GM11168 (cell line): Measurements from ENCODE around the gene DNAL4.

Experiments
- in situ Hi-C: fragments of 300-500 bp; cut with MboI; formaldehyde crosslinking; loops from one replicate; pipeline ENCODE4 v1.12.0; 2022; ENCODE audit warnings: low sequenced_read_pairs; ENCODE audit not compliant: unreplicated experiment

The DNAL4 gene

DNA sequence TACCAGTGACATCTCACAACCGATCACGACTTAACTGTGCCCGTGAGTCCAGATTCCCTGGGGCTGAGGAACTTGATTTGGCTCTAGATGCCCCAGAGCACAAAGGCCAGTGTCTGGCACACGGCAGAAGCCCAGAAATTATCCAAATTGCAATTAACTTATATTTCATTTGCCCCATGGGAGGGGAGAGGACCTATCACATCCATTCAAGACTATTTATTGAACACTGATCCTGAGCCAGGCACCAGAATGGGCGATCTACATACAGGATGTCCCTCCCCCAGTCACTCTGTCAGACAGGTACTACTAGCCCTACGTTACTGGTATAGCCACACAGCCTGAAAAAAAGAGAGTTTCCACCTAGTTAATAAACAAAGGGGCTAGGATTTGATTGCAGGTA, 5.1 kb downstream of the DNAL4 start:
- in situ Hi-C loops: no loop called here

DNA sequence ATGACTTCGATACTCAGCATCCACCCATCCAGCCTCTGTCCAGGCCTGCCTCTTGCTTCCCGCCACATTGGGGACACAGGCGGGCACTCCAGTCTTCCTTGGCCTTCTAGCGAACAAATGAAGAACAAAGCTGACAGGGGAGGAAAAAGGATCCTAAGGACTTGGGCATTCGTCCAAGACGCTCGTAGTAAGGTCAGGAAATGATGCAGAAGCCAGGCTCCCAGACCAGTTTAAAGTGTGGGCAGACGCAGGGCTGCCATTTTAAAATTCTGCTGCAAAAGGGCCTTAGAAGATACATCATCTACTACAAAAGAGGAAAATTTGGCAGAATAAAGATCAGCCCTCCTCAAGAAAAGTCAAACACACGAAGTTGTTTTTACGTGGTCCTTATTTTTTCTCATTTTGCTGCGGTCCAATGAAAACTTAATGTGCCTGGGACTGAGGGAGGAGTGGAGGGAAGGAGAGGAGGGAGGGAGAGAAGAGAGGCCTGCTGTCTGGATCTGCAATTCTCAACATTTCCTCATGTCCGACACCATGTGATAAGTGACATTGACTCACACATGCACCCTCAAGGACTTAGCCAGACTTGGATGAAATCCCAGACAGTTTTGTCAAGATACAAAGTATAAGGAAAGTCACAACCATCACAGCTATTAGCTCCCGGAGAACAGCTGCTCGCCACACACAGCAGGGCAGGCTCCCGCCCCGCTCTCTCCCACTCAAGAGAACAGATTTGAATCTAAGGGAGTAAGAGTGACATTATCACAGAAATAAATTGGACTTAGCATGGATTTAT, 5.7 kb downstream of the DNAL4 start:
- in situ Hi-C loops: no loop called here

DNA sequence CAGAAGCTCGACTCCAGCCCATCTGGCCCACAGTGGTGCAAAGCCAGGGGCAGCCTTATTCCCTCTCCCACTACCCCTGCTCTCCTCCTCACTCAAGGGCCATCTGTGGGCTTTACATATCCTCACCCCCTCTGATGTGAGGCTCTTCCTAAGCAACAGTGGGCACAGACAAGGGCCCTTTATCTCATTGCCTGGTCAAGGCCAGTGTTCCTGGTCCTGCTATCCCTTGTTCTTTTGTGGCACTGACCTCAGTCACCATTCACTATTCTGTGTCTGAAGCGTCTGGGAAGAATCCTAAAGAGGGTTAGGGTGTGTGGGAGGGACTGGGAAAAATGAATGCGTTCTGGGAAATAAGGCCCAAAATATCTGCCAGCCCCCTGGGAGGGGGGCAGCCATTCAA, 7.3 kb downstream of the DNAL4 start:
- in situ Hi-C loops: no loop called here

DNA sequence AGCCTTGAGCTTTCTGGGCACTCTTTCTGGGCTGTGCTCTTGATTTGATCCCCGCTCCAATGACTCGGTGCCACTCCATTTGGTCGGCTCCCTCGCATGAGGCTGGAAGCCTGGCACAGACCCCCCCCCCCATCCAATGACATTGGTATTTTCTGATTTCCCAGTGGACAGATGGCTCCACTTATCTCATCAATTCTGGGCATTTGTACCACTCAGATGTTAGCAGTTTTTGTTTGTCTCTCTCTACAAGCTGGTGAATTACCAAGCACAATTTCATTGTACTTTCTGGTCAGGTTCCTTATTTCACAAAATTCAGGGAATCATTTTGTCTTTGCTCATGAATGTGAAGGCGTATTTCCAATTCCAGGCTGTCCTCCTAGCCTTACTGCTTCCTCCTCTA, 9.1 kb downstream of the DNAL4 start:
- in situ Hi-C loops: no loop called here

DNA sequence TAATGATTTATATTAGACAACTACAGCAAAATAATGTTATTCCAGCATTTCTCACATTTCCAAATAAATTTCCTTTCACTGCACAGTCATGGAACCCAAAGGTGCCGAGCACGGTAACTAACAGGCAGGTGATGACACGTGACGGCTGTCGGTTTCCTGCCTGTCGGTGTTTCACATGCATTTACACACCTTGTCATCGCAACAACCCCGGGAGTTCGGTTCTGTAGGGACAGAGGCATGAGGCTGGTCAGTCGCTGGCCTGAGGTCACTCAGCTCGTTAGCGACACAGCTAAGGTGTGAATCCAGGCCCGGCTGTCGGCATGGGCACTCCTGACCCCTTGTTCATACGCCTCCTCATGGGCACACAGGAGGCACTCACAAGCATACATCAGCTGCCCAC, 9.9 kb downstream of the DNAL4 start:
- in situ Hi-C loops: no loop called here

DNA sequence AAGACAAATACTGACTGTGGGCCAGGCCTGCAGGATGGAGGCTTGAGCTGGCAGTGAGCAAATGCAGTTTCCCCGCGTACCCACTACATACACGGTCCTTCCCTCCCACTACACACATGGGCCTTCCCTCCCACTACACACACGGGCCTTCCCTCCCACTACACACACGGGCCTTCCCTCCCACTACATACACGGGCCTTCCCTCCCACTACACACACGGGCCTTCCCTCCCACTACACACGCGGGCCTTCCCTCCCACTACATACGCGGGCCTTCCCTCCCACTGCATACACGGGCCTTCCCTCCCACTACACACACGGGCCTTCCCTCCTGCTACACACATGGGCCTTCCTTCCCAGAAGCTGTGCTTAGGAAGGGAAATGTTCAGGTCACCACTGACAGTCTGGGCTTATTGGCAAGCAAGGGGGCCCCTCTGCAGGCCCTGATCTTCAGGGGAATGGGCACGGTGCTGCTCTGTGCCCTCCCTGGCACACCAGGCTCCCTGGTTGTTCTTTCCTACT, 10.8 kb downstream of the DNAL4 start:
- in situ Hi-C loops: no loop called here

DNA sequence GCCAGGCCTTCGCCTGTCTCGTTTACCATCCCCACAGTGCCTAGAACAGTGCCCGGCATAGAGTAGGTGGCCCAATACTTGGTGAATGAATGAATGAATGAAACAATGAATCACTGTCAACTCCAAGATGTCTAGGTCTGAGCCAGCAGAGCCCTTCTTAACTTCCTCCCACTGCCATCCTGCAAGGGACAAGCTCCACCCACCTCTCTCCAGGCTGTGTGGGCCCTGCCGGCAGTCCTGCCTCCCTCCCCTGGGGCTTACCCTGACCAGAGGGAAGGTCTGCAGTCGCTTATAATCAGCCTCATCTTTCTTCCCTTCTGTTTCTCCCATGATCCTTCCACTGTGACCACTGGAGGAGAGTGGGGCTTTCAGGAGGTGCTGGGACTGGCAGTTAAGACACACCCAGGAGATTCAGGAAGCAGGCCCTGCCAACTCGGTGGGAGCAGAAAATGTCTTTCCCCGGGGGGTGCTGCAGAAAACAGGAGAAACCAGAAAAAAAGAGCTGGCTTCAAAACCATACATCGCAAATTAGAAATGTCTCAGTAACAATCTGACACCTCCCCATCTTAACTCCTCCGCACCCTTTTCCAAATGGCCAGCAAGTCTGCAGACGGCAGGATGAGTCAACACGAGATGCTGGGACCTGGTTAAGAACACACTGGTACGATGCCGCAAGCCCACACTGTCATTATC, 11.4 kb downstream of the DNAL4 start:
- in situ Hi-C loops: no loop called here

DNA sequence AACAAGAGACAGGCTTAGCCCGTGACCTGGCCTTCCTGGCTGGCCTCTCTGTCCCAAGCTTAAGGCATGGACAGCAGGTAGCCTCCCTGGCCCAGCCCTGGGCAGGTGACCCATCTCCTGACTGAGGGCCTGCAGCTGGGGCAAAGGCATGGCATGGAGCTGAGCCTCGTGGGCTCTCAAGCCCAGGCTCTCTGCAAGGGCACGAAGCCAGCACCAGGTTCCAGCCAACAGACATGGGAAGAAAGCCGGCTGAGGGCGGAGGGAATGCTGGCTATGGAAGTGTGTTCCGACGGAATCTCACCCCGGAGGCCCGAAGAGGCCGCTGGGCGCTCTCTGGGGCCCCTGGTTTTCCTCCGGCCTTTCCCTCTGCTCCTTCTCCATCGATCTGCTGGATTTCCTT, 12.9 kb downstream of the DNAL4 start:
- in situ Hi-C loops: no loop called here

DNA sequence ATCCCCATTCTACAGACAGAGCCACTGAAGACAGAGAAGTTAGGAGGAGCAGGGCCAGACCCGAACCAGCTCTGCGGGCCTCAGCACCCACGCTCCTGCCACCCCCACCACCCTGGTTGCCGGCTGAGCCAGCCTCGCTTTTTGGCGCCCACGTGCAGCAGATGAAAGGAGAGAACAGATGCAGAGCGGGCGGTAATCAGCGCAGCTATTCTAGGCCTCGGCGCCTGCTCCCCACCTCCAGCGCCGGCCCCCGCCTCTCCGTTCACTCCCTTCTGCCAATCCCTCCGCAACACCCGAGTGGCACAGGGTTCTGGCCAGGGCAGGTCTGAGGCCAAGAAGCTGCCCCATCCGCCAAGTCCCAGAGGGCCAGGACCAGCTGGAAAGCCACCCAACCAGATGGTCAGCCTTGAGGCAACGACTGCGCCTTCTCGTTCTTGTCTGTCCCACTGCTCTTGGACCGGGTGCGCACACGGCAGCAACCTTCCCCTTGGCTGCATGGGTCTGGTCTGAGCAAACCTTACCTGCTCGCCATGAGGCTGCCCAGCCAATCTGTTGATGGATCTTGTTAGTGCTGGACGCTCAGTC, 16.8 kb downstream of the DNAL4 start:
- in situ Hi-C loops: no loop called here

DNA sequence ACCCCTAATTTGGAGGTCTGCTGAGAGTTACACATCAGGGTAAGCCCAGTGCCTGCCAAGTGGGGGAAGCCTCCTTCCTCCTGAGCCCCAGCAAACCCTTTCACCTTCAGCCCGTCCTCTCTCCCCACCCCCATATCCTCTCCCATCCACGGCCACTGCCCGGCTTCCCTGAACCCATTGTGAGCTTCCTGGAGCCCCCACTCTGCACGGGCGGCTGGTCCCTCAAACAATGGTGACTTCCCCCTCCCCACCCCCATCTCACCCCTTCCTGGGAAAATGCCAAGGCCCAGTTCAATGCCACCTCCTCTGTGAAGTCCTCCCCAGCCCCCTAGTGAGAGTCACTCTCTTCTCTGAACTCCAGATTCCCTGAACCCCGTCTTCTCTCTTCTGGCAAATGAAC, 17.9 kb downstream of the DNAL4 start:
- in situ Hi-C loops: no loop called here

DNA sequence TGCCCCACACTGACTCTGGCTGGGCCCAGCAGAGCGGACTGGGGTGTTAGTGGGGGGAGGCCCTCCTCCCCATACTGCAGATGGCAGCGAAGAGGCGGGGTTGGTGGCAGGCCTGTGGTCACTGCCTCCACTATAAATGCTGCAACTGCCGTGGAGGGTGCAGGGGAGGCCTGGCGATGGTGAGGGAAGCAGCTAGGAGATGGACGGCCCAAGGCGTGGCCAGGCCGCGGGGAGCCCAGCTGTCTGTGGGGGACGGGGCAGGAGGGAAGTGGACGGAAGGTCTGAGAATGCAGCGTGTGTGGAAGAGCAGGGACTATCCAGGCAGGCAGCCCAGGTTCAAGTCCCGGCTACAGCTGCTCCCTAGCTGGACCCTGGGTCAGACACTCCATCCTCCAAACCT, 18.3 kb downstream of the DNAL4 start:
- in situ Hi-C loops: no loop called here

DNA sequence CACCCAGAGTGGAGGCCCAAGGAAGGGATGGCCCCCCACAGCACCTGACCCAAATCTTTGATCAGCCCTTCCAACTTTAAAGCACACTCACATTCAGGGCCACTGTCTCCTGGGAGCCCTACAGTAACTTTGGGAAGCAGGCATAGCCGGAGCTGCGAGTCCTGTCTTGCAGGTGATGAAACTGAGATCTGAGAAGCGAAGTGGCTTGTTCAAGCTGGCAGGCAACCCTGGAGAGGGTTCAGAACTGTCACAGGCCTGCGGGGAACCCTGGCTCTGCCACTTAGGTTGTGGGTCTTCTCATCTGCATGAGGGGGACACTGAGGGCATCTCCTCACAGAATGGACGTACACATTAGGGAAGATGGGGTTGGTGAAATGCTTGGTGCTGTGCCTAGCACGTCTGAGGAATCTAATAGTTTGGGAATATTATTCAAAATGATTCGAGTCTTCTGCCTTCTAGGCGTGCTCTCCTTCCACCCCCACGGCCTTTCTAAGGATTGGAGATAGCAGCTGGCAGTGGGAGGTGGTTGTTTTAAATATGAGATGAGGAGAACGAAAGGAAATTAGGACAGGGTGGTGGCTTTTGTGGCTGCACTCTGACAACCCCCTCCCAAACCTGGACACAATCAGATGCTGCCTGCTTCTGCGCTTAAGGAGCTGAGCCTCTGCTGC, 19.3 kb downstream of the DNAL4 start:
- in situ Hi-C loops: no loop called here

DNA sequence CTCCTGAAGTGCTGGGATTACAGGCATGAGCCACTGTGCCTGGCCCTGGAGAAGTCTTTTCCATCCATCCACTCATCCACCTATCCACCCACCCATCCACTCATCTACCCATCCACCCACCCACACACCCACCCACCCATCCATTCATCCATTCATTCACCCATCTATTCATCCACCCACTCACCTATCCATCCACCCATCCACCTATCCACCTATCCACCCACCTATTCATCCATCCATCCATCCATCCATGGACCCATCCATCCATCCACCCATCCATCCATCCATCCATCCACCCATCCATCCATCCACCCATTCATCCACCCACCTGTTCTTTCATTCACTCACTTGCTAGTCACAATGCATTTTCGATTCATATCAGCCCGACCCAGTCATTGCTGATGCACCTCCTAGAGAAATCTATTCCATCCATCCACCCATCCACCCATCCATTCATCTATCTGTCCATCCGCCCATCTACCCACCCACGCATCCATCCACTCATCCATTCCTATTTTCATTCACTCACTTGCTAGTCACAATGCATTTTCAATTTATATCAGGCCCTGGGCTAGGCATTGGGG, 20.5 kb downstream of the DNAL4 start:
- in situ Hi-C loops: no loop called here

DNA sequence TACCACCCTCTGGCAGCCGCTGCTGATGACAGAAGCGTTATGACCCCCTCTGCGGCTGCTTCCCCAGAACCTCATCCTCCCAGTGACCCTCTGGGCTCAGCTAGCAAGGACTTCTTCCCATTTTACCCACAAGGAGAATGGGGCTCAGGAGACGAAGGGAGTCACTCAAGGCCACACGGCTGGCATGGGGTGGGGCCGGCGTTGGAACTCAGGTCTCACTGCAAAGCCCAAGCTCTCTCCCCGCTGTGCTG, 21.4 kb downstream of the DNAL4 start:
- in situ Hi-C loops: no loop called here

DNA sequence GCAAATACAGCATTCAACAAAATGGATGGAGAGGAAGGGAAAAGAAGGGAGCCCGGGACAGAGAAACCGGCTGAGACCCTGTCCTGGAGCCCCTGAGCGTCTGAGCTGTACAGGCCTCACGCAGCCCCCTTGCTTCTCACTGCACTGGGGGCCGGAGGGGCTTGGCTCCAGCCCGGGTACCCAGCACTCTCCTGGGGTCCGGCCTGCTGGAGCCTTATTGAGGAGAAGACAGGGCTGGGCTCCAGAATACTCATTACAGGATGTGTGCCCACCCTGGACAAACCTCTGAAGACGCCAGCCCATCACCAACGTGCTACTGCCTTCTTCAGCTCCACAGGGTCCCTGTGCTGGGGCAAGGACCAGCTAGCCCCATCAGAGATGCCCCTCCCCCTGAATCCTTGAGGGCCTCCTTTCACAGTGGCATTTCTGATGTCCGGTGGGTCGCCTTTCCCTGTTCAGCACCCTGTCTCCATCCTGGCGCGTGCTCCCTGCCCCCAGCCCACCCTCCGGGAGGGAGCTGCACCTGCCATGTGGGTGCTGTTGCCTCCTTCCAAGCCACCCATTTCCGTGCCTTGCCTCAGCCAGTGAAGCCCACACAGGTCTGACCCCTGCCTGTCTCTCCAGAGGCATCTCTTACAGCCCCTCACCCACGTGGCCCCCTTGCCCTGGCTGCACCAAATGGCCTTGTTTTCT, 23.5 kb downstream of the DNAL4 start:
- in situ Hi-C loops: no loop called here

DNA sequence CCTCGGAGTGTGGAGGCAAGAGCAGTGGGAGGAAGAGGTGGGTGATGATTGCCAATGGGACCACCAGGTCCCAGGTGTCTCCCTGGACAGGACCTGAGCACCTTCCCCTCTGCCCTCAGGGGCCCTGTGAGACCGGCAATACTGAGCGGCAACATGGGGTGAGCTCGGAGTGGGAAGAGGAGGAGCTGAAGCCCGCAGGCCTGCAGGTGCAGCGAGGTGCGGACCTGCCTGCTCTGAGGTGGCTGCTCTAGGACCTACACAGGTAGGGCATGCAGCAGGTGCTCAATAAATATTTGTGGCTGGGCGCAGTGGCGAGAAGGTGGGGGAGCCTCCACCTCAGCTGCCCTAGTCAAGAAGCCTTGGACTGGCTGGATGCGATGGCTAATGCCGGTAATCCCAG, 25.9 kb downstream of the DNAL4 start:
- in situ Hi-C loops: no loop called here

DNA sequence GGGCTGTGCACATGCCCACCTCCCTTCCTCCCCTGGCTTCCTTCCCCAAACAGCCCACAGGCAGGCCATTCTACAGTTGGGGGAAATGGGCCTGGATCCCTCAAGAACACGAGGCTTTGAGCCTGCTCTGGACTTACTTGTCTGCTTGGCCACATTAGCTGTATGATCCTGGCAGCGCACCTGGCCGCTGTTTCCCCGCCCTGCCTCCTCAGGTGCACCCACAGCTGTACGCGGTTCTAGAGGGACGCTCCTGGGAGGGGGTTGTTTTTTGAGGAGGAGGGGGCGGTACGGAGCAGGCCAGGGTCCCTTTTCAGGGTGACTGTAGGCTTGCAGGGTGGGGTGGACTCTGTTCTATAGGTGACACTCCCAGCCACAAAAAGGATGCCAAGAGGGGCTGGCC, 26.6 kb downstream of the DNAL4 start:
- in situ Hi-C loops: no loop called here

DNA sequence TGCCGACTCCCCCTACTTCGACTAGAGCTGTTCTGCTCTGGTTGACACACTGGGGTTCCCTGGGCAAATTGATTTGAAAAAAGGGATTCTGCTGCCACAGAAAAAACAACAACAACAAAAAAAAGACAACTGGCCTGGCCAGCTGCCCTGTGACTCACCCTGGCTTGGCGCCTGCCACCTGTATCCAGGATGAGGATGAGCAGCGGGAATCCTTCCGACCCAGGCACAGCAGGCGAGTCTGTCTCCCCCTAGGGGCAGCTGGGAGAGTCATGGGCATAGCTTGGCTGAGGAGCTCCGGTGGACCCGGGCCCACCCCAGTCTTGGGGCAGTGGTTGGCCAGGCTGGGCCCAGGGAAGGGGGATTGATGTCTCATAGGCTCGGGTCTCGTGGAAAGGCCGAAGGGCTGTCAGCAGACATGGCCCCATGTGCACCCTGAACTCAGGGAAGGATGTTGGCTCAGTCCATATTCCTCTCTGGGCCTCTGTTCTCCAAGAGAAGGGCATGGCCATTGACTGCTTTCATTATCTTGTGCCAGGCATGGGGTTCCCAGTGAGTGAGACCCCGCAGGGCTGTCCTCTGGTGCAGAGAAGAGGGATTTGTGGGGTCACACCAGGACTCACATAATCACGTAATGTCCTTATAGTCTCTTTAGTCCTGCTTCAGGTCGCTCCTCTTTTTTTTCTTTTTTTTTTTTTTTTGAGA, 27.7 kb downstream of the DNAL4 start:
- in situ Hi-C loops: no loop called here

DNA sequence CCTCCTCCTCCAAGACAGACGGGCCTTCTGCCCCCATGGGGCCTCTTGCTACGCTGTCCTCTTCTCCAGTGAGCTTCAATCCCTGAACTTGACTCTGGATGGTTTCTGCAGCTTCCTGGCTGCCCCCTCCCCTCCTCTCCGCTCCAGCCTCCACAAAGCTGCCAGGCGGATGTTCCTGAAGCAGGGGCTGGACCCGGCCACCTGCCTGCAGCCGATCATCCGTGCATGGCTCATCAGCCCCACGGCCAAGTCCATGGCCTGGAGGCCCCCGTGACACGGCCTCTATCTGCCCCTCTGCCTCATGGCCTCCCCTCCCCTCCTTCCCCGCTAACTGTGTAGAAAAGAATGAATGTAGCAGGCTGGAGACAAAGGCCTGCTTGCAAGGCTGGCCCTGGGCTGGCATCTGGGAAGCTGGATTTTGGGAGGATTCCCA, 31.4 kb downstream of the DNAL4 start:
- in situ Hi-C loops: no loop called here
